GM12878 (cell line): ENCODE results near the gene LANCL3. TPM values are rescaled to one million over a fixed set of nuclear protein-coding genes. Genes with fewer than 3 reads are reported as not detected.

Source experiments
- ATAC-seq: fragments of 200-7000 bp; cut with Tn5 transposase; 3 replicates; pipeline ENCODE4 v1.9.1; 2020; ENCODE audit warnings: mild to moderate bottlenecking, moderate library complexity
- BruUV-seq: library from RNA; stranded (reverse); fragments of 400-500 nt; replicated peaks from 2 replicates; lab custom pipeline; 2021; lab: Mats Ljungman, UMichigan
- CTCF ChIA-PET: fragments of 300-600 bp; sonication (Branson Sonifier 250); formaldehyde crosslinking; extraction: SDS; loops from one replicate; lab custom pipeline; 2021; ENCODE audit warnings: inconsistent platforms; lab: Yijun Ruan, JAX
- POLR2A ChIA-PET: fragments of 350-600 bp; formaldehyde crosslinking; extraction: SDS; loops from one replicate; lab custom pipeline; 2021; ENCODE audit warnings: inconsistent platforms; lab: Charles Lee
- RAD21 ChIA-PET: fragments of 300-600 bp; sonication (Branson Sonifier 250); formaldehyde crosslinking; loops from one replicate; lab custom pipeline; 2023; ENCODE audit warnings: antibody characterized with exemption; ENCODE audit not compliant: unreplicated experiment; lab: Charles Lee
- SMC1A ChIA-PET: fragments of 300-600 bp; sonication (Branson Sonifier 250); formaldehyde crosslinking; loops from one replicate; lab custom pipeline; 2023; ENCODE audit not compliant: unreplicated experiment, uncharacterized antibody; lab: Charles Lee
- DNase-seq: peaks from one replicate; pipeline ENCODE4 v3.0.0-alpha.2; 2011; ENCODE audit warnings: low read depth, low spot score
- FAIRE-seq: peaks from 3 replicates; lab custom pipeline; 2011; peaks lifted over from hg19 to GRCh38; lab: Jason Lieb, UNC
- H2AFZ ChIP-seq: 2 replicates; pipeline ENCODE4 v1.6.0; 2011; ENCODE audit warnings: low read depth, low read length, control low read depth; ENCODE audit not compliant: control insufficient read depth
- H3K27ac ChIP-seq: 2 replicates; pipeline ENCODE4 v1.5.1; 2011; ENCODE audit warnings: control low read depth; ENCODE audit not compliant: control insufficient read depth, insufficient read depth
- H3K27me3 ChIP-seq, 2 experiments: replicated peaks in 1 of 2; 2 replicates each; pipeline versions ENCODE4 v1.6.0 to v1.6.1; 2011; ENCODE audit warnings: low read length in 1 of 2; ENCODE audit not compliant: control insufficient read depth in 2 of 2, insufficient read depth in 2 of 2
- H3K36me3 ChIP-seq, 2 experiments: 2 replicates each; pipeline ENCODE4 v1.5.1; 2011; ENCODE audit warnings: low read length in 1 of 2; ENCODE audit not compliant: control insufficient read depth in 2 of 2, insufficient read depth in 2 of 2
- H3K4me1 ChIP-seq: 2 replicates; pipeline ENCODE4 v1.6.1; 2011; ENCODE audit warnings: mild to moderate bottlenecking, low read length, moderate library complexity, mixed read lengths; ENCODE audit not compliant: control insufficient read depth, insufficient read depth
- H3K4me2 ChIP-seq: 2 replicates; pipeline ENCODE4 v1.6.0; 2011; ENCODE audit warnings: control low read depth; ENCODE audit not compliant: control insufficient read depth, insufficient read depth
- H3K4me3 ChIP-seq: fragments of 200-600 bp; sonication (generic); 2 replicates; pipeline ENCODE4 v1.5.1; 2016
- H3K79me2 ChIP-seq: 2 replicates; pipeline ENCODE4 v1.6.0; 2011; ENCODE audit warnings: low read length; ENCODE audit not compliant: control insufficient read depth, insufficient read depth
- H3K9ac ChIP-seq: 2 replicates; pipeline ENCODE4 v1.8.0; 2011; ENCODE audit warnings: low read length, control low read depth, mixed read lengths; ENCODE audit not compliant: control insufficient read depth, insufficient read depth
- H3K9me3 ChIP-seq: replicated peaks from 3 replicates; pipeline ENCODE4 v1.5.1; 2011; ENCODE audit warnings: mild to moderate bottlenecking, low read length; ENCODE audit not compliant: control insufficient read depth, insufficient read depth
- H4K20me1 ChIP-seq: 2 replicates; pipeline ENCODE4 v1.6.0; 2011; ENCODE audit not compliant: control insufficient read depth, insufficient read depth
- ATF2 ChIP-seq: IDR thresholded peaks from 2 replicates; pipeline ENCODE4 v1.6.1; 2012; ENCODE audit warnings: low read length, inconsistent platforms
- BCLAF1 ChIP-seq: fragments of 450-650 bp; IDR thresholded peaks from 2 replicates; pipeline ENCODE4 v1.6.1; 2017; ENCODE audit warnings: antibody characterized with exemption, mild to moderate bottlenecking, moderate library complexity
- BRCA1 ChIP-seq: IDR thresholded peaks from 2 replicates; pipeline ENCODE4 v1.6.1; 2011; ENCODE audit warnings: low read depth, low read length, improper control_type of control experiment
- EED ChIP-seq: sonication (generic); IDR thresholded peaks from 2 replicates; pipeline ENCODE4 v1.6.1; 2016; ENCODE audit warnings: antibody characterized with exemption, low read depth
- POLR2AphosphoS5 ChIP-seq: IDR thresholded peaks from 2 replicates; pipeline ENCODE4 v1.6.1; 2011; ENCODE audit warnings: mild to moderate bottlenecking, low read length, inconsistent platforms
- RBBP5 ChIP-seq: fragments of 200-600 bp; sonication (generic); conservative IDR thresholded peaks from 2 replicates; pipeline ENCODE4 v1.6.1; 2016
- RELA ChIP-seq: fragments of 450-650 bp; IDR thresholded peaks from 2 replicates; pipeline ENCODE4 v1.8.0; 2014; ENCODE audit warnings: borderline replicate concordance; ENCODE audit not compliant: partially characterized antibody
- SIX5 ChIP-seq: IDR thresholded peaks from 2 replicates; pipeline ENCODE4 v1.6.1; 2011; ENCODE audit warnings: mild to moderate bottlenecking, low read depth, low read length, moderate library complexity; ENCODE audit not compliant: severe bottlenecking
- TCF12 ChIP-seq: IDR thresholded peaks from 2 replicates; pipeline ENCODE4 v1.6.1; 2011; ENCODE audit warnings: low read depth, mild to moderate bottlenecking, low read length
- WGBS: methylation state at CpG from one replicate; pipeline ENCODE4 v1.1.6; 2016; ENCODE audit warnings: low lambda C conversion rate; ENCODE audit not compliant: insufficient replicate concordance, insufficient coverage; ENCODE audit errors: missing lambda C conversion rate; 5-methylcytosine and 5-hydroxymethylcytosine counted together
- in situ Hi-C: fragments of 300-500 bp; cut with MboI; formaldehyde crosslinking; loops from 9 replicates; pipeline ENCODE4 v1.14.3; 2018; ENCODE audit warnings: mixed read lengths
- intact Hi-C: fragments of 100-400 bp; cut with micrococcal nuclease; formaldehyde crosslinking; loops from one replicate; pipeline ENCODE4 v1.14.2; 2022; ENCODE audit not compliant: unreplicated experiment
- polyA plus RNA-seq, 11 experiments: library from polyadenylated mRNA; depleted of rRNA in 4 of 11; unstranded in 6 of 11; stranded (reverse) in 5 of 11; fragments of >200 nt; fragmentation: Nextera tagmentation in 4 of 11; fragmentation: Illumina TruSeq in 1 of 11; extraction: Ambion mirVana in 4 of 11; extraction: Trizol in 1 of 11; gene quantifications; 1 replicate in 1 of 11; 2 replicates in 10 of 11; pipeline versions ENCODE4 v1.2.1 to v1.2.3, GENCODE V29; 2011 to 2016; ENCODE audit warnings: inconsistent platforms in 2 of 11, missing spikeins in 2 of 11, low read depth in 1 of 11
- total RNA-seq, 4 experiments: library from RNA; depleted of rRNA in 3 of 4; stranded (reverse); fragments of >200 nt in 3 of 4; fragmentation: Illumina TruSeq in 1 of 4; extraction: Trizol in 1 of 4; gene quantifications; 2 replicates each; pipeline versions ENCODE4 v1.2.1 to v1.2.3, GENCODE V29; 2013 to 2021

The LANCL3 gene
- total and polyA plus RNA-seq, 10 of the 15 experiments (the other 5 are each of a cell fraction or from before 2014, with no cell fraction given), result not detected

DNA sequence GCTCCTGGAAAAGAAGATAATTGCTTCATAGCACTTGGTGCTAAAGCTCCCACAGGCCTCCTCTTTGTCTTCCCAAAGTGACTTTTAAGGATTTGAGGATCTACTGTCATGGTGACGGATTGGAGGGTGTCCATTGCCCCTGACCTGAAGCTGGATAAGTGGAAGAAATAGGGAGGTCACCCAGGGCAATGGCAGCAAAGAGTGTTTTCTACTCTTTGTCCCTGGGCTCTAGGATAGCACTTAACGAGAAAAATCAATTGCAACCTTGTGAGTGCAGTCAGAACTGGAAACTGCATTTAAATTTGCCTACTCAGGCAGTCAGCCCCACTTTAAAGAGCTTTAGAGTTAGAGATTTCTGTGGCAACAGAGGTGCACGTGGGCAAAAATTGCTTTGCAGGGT is 70.4 kb downstream of the LANCL3 start:
- no peak overlapping the region for H3K27ac ChIP-seq
- TF ChIP-seq BRCA1 (no peak), RELA (no peak)
- no peak overlapping the region for H3K4me3 ChIP-seq
- no peak for FAIRE-seq
- H2AFZ ChIP-seq, result no peak overlapping the region
- no peaks in the 10 kb centered on the region for H3K79me2 ChIP-seq
- no TSS peak for BruUV-seq
- in situ Hi-C loops (no loop called here), intact Hi-C loops (no loop called here)
- no peaks in the 10 kb centered on the region for H3K9me3 ChIP-seq
- H3K4me2 ChIP-seq, result no peak overlapping the region
- WGBS, result 2% methylated on average over 3 of the region's 3 CpGs
- no peak for ATAC-seq
- ChIA-PET POLR2A (no interaction called here), SMC1A (no interaction called here), CTCF (no interaction called here), RAD21 (no interaction called here)
- no peaks in the 10 kb centered on the region for H4K20me1 ChIP-seq
- DNase-seq, result no peak
- no peak overlapping the region for H3K9ac ChIP-seq
- H3K27me3 ChIP-seq, result no peaks in the 10 kb centered on the region; a peak in 2 of 4 replicates
- no peaks in the 10 kb centered on the region for H3K36me3 ChIP-seq
- H3K4me1 ChIP-seq, result no peaks in the 10 kb centered on the region

DNA sequence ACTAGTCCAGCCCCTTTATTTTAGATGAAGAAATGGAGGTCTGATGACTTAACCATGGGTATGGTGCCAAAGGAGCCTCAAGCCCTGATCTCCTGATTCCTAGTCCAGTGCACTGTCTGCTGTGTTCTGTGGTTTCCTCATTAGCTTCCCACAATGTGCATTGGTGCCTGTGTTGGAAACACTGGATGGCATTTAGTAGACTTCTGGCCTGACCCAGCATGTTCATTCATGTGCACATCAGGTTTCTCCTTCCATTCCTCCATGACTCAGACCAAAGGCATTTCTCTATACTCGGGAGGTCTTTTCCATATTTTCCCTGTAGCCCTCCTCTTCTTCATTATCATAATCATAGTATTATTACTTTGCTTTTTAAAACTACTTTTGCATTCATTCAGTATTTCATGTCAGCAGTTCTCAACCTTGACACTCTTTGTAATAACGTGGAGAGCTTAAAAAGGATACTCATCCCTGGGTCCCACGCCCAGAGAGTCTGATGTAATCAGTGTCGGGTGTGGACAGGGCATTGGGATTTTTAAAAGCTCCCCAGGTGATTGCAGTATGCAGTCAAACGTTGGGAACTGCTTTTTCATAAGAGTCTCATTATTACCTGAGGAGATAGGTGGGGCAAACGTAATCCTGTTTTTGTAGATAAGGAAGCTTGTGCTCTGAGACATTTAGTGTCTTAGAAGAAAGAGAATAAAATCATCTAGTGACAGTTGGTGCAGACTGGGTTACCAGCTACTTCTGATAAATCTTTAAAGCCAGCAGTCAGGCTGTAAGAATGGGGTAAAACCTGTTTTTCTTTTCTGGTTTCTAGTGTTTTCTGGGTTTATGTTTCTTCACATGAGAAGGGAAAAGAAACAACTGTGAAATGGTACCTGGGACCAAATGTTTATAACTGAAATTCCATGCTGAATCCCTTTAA is 73.2 kb downstream of the LANCL3 start:
- no TSS peak for BruUV-seq
- ChIA-PET RAD21 (no interaction called here), POLR2A (no interaction called here), CTCF (interaction anchor here (0.7 to 1.0 kb wide), 2 partner anchors 9 to 19 kb away, joined by 3 to 4 read pairs; no protein-coding TSS in a partner anchor), SMC1A (no interaction called here)
- Histone ChIP-seq H4K20me1 (no peaks in the 10 kb centered on the region), H3K4me2 (no peak overlapping the region), H3K79me2 (no peaks in the 10 kb centered on the region), H3K27ac (no peak overlapping the region), H3K4me3 (no peak overlapping the region), H2AFZ (no peak overlapping the region), H3K9ac (no peak overlapping the region), H3K9me3 (no peaks in the 10 kb centered on the region), H3K36me3 (no peaks in the 10 kb centered on the region), H3K4me1 (no peaks in the 10 kb centered on the region), H3K27me3 (no peaks in the 10 kb centered on the region; a peak in 2 of 4 replicates)
- 8% methylated on average over 6 of the region's 6 CpGs for WGBS
- in situ Hi-C loops (no loop called here), intact Hi-C loops (no loop called here)
- no peak for FAIRE-seq
- no peak for DNase-seq
- ATAC-seq, result no peak
- TF ChIP-seq POLR2AphosphoS5, result no peak
- no peak for TF ChIP-seq SIX5
- TF ChIP-seq TCF12, result no peak
- no peak for TF ChIP-seq EED
- no peak for TF ChIP-seq RBBP5
- no peak for TF ChIP-seq ATF2
- no peak for TF ChIP-seq BRCA1
- TF ChIP-seq BCLAF1, result no peak
